Erythroblast (primary cell): Measurements from ENCODE around the gene WNK1.
"Not testable (repeated sequence)": the region's sequence is repeated elsewhere in the genome, so short reads cannot be mapped to it uniquely, and the experiment has no call there.

Experiments
- GATA1 ChIP-seq: IDR thresholded peaks from 2 replicates; pipeline ENCODE4 v1.6.1; 2011; ENCODE audit warnings: low read depth, mild to moderate bottlenecking, control low read depth, low read length, moderate library complexity
- POLR2A ChIP-seq: IDR thresholded peaks from 2 replicates; pipeline ENCODE4 v1.6.1; 2011; ENCODE audit warnings: mild to moderate bottlenecking, low read length

GRCh38 chr12:775973-776771 is 23.8 kb downstream of the WNK1 start:
- TF ChIP-seq POLR2A, GATA1: not testable (repeated sequence)
